NT2/D1 (cell line): ENCODE results near the gene TMPRSS13.

Experiments
- DNase-seq: peaks from one replicate; pipeline ENCODE4 v3.0.0-alpha.2; 2011; ENCODE audit warnings: low read depth, low spot score
- H3K27me3 ChIP-seq: 2 replicates; pipeline ENCODE4 v1.6.0; 2011; ENCODE audit warnings: mild to moderate bottlenecking; ENCODE audit not compliant: insufficient read length, insufficient read depth
- H3K36me3 ChIP-seq: 2 replicates; pipeline ENCODE4 v1.6.1; 2011; ENCODE audit warnings: mild to moderate bottlenecking, low read length, mixed read lengths; ENCODE audit not compliant: insufficient read depth, insufficient read length
- H3K4me1 ChIP-seq: 2 replicates; pipeline ENCODE4 v1.5.1; 2011; ENCODE audit not compliant: insufficient read depth, insufficient read length
- H3K4me3 ChIP-seq: 2 replicates; pipeline ENCODE4 v1.5.1; 2011; ENCODE audit warnings: low read depth; ENCODE audit not compliant: insufficient read length
- H3K9ac ChIP-seq: 2 replicates; pipeline ENCODE4 v1.6.0; 2011; ENCODE audit warnings: low read depth; ENCODE audit not compliant: insufficient read length
- H3K9me3 ChIP-seq: 2 replicates; pipeline ENCODE4 v1.5.1; 2011; ENCODE audit warnings: mild to moderate bottlenecking, low read length; ENCODE audit not compliant: insufficient read depth
- SUZ12 ChIP-seq: IDR thresholded peaks from 2 replicates; pipeline ENCODE4 v1.6.1; 2011; ENCODE audit not compliant: insufficient read length, insufficient read depth; ENCODE audit errors: extremely low read depth
- YY1 ChIP-seq: IDR thresholded peaks from 2 replicates; pipeline ENCODE4 v1.6.1; 2011; ENCODE audit not compliant: insufficient read length, insufficient read depth
- ZNF274 ChIP-seq: IDR thresholded peaks from 2 replicates; pipeline ENCODE4 v1.6.1; 2011; ENCODE audit warnings: mild to moderate bottlenecking, low read depth, low read length

Gene TMPRSS13

DNA sequence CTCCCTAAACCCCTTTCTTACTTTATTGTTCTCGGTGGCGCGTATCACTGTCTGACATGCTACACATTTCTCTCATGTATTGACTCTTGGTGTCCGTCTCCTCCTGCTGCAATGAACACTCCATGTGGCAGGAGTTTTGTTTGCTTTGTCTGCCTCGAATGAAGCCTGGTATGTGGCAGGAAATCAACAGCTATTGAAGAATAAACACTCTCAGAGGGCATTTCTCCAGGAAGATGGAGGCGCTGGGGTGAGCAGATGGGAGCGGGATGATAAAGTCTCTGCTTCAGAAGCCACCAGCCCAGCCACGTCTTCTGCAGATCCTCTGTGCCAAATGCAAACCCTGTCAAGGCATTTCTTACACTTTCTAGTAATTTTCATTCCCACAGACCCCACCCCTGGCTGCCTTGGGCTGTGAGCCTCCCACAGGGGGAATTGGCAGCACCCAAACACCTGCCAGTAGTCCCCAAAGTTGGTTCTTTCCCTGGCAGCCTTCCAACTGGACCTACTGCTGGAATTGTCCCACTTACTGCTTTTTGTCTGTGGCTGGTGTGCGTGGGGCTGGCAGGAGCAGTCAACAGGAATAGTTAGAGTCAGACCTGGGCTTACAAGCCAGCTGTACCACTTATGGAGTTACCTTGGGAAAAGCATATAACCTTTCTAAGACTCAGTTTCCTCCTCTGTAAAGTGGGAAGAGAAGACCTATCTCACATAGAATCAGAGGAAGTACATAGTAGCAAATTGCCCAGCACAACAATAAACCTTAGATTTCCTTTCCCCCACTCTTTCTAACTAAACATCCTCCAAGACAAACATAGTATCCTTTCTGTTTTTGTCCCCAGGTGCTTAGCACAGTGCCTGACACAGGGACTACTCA lies 43.7 kb upstream of the TMPRSS13 start:
- Histone ChIP-seq H3K27me3 (no peaks in the 10 kb centered on the region), H3K9ac (no peak overlapping the region), H3K4me3 (no peak overlapping the region), H3K9me3 (no peaks in the 10 kb centered on the region), H3K36me3 (no peaks in the 10 kb centered on the region), H3K4me1 (no peaks in the 10 kb centered on the region)
- TF ChIP-seq YY1: no peak
- no peak for DNase-seq

DNA sequence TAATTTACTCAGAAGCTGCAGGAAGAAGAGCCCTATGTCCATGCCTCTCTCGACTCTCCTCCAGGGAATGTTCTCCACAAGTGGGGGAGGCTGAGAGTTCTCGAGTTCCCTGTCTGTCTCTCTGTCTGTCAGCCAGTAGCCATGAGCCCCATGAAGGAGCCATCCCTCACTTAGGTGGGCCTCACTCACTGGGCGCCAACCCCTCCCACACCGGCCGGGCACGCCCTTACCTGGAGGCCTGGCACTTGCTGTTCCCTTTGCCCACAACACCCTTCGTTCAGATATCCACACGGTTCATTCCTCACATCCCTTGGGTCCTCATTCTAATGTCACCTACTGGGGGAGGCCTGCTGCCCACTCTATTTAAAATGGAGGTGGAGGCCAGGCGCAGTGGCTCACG lies 42.8 kb upstream of the TMPRSS13 start:
- H3K36me3 ChIP-seq: no peaks in the 10 kb centered on the region
- H3K9me3 ChIP-seq: no peaks in the 10 kb centered on the region
- no peak for TF ChIP-seq ZNF274
- TF ChIP-seq YY1: no peak
- TF ChIP-seq SUZ12: no peak
- no peaks in the 10 kb centered on the region for H3K4me1 ChIP-seq
- no peak for DNase-seq
- H3K27me3 ChIP-seq: no peaks in the 10 kb centered on the region
- no peak overlapping the region for H3K9ac ChIP-seq
- H3K4me3 ChIP-seq: no peak overlapping the region

DNA sequence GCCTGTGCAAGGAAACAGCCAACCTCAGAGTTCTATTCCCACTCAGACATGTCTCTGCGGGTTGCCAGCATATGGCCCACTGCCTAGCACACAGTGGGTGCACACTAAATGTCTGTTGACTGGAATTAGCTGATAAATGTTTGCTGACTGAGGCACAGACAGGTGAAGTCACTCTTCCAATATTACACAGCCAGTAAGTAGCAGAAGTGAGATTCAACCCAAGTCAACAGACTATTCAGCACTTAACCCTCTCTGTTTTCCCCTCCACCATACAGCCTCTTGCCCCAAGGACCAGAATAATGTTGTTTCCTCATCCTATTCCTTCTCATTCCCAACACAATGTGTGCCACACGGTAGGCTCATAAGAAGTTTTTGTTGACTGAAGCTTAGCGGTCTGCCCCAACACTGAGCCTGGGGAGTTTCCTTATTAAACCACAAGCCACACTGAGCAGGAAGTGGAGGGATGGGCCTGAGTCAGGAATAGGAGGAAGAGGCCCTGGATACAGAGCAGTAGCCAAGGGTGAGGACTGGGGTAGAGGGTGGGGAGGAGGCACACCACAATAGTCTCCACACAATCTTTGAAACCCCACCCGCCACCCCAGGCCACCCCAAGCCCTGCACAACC lies 41.3 kb upstream of the TMPRSS13 start:
- no peaks in the 10 kb centered on the region for H3K9me3 ChIP-seq
- TF ChIP-seq ZNF274: no peak
- no peak for TF ChIP-seq YY1
- TF ChIP-seq SUZ12: no peak
- H3K4me1 ChIP-seq: no peaks in the 10 kb centered on the region
- H3K27me3 ChIP-seq: no peaks in the 10 kb centered on the region
- no peak overlapping the region for H3K4me3 ChIP-seq
- DNase-seq: no peak
- H3K9ac ChIP-seq: no peak overlapping the region
- no peaks in the 10 kb centered on the region for H3K36me3 ChIP-seq

DNA sequence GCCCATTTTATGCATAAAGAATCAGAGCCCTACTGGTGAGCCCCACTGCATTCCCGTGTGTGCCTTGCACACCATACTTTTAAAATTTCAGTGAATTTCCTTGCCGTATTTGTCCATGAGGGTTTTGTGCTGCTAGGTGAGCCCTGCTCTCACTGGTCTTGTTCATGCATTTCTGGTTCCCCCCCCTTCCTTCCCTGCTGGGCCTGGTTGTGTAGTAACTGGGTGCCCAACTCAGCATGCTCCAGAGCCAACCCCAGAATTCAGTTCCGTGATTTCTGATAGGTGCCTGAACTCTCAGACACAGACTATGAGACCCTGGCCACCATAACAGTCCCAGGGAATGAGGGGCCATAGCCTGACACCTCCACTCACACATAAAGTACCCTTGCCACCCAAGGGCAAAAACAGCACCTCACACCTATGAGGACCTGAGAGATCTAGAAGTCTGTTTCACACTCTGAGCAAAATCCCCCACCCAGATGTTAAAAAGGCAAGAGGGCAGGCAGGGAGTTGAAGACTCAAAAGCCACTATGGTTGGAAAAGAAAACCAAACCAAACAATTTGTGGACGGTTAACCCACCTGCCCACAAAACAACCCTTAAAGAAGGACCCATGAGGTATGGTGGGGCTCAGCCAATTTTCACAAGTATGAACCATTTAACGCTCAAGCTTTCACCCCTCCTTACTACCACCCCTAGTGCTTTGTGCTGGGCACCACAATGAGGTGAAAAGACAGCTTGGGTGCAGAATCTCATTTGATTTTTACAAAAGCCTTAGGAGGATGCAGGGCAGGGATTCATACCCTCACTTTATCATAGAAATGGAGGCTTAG lies 40.2 kb upstream of the TMPRSS13 start:
- no peak overlapping the region for H3K4me3 ChIP-seq
- no peaks in the 10 kb centered on the region for H3K36me3 ChIP-seq
- H3K9me3 ChIP-seq: no peaks in the 10 kb centered on the region
- no peaks in the 10 kb centered on the region for H3K27me3 ChIP-seq
- TF ChIP-seq SUZ12 (no peak), YY1 (no peak), ZNF274 (no peak)
- no peak overlapping the region for H3K9ac ChIP-seq
- DNase-seq: no peak
- H3K4me1 ChIP-seq: no peaks in the 10 kb centered on the region

DNA sequence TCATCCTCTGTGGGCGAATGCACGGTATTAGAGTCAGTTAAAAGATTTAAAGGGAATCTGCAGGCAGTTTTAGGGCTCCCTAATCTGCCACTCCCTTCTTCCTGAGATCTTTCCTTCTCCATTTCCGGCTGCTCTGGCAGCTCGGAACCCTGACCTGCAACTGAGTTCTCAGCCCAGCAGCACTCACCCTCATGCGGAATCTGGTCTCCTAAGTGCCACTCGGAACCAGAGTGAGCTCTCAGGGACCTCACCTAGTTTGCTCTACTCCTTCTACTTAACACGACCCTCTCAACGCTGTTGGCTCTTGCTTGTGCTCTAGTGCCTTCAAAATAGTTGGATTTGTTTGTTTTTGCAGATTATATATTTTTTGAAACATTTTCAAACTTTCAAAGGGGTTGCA lies 37.7 kb upstream of the TMPRSS13 start:
- Histone ChIP-seq H3K4me1 (no peaks in the 10 kb centered on the region), H3K9me3 (no peaks in the 10 kb centered on the region), H3K9ac (no peak overlapping the region), H3K4me3 (no peak overlapping the region), H3K36me3 (no peaks in the 10 kb centered on the region), H3K27me3 (no peaks in the 10 kb centered on the region)
- DNase-seq: no peak
- no peak for TF ChIP-seq SUZ12
- no peak for TF ChIP-seq ZNF274
- no peak for TF ChIP-seq YY1

DNA sequence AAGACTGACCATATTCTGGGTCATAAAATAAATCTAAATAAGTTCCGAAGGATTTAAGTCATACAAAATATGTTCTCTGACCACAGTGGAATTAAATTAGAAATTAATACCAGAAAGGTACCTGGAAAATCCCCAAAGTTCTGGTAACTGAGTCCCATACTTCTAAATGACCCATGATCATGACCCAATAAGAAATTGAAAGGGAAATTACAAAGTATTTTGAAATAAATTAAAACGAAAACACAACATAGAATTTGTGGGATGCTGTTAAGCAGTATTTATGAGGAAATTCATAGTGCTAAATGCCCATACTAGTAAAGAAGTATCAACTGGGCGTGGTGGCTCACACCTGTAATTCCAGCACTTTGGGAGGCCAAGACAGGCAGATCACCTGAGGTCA lies 33.6 kb upstream of the TMPRSS13 start:
- no peak for TF ChIP-seq ZNF274
- no peak for TF ChIP-seq YY1
- TF ChIP-seq SUZ12: no peak
- Histone ChIP-seq H3K9ac (no peak overlapping the region), H3K4me3 (no peak overlapping the region), H3K9me3 (no peaks in the 10 kb centered on the region), H3K27me3 (no peaks in the 10 kb centered on the region), H3K36me3 (no peaks in the 10 kb centered on the region), H3K4me1 (no peaks in the 10 kb centered on the region)
- no peak for DNase-seq

DNA sequence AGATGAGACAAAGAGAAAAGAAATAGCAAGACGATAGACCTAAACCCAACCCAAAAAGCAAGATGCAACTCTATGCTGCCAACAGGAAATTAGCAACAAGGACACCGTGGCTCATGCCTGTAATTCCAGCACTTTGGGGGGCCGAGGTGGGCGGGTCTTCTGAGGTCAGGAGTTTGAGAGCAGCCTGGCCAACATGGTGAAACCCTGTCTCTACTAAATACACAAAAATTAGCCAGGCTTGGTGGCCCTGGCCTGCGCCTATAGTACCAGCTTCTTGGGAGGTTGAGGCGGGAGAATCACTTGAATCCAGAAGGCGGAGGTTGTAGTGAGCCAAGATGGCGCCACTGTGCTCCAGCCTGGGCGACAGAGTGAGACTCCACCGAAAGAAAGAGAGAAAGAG lies 32.7 kb upstream of the TMPRSS13 start:
- Histone ChIP-seq H3K9ac (no peak overlapping the region), H3K4me3 (no peak overlapping the region), H3K9me3 (no peaks in the 10 kb centered on the region), H3K27me3 (no peaks in the 10 kb centered on the region), H3K4me1 (no peaks in the 10 kb centered on the region), H3K36me3 (no peaks in the 10 kb centered on the region)
- no peak for DNase-seq
- TF ChIP-seq ZNF274 (no peak), SUZ12 (no peak), YY1 (no peak)
